Endothelial cell of umbilical vein (primary cell): ENCODE results near the gene RBM38. TPM values are rescaled to one million over a fixed set of nuclear protein-coding genes. Genes with fewer than 3 reads are reported as not detected.

ENCODE experiments used
- BruUV-seq: library from RNA; stranded (reverse); fragments of 400-500 nt; replicated peaks from 2 replicates; lab custom pipeline; 2021; lab: Mats Ljungman, UMichigan
- CTCF ChIA-PET: fragments of 300-600, 350-600 bp; sonication (Branson Sonifier 250); formaldehyde crosslinking; loops from one replicate; lab custom pipeline; 2021; ENCODE audit warnings: antibody characterized with exemption, inconsistent platforms; lab: Charles Lee
- POLR2A ChIA-PET: fragments of 300-600, 350-600 bp; sonication (Branson Sonifier 250); formaldehyde crosslinking; loops from one replicate; lab custom pipeline; 2021; ENCODE audit warnings: antibody characterized with exemption, inconsistent platforms; lab: Charles Lee
- DNase-seq: peaks from one replicate; pipeline ENCODE4 v3.0.0-alpha.2; 2011; ENCODE audit warnings: low read depth, low spot score
- FAIRE-seq: peaks from 2 replicates; lab custom pipeline; 2011; peaks lifted over from hg19 to GRCh38; lab: Jason Lieb, UNC
- H2AFZ ChIP-seq: 2 replicates; pipeline ENCODE4 v1.6.0; 2012; ENCODE audit warnings: low read depth, low read length, control low read depth, inconsistent platforms
- H3K27ac ChIP-seq: 2 replicates; pipeline ENCODE4 v1.5.1; 2011; ENCODE audit warnings: low read depth, mild to moderate bottlenecking, control low read depth, low read length, moderate library complexity; ENCODE audit not compliant: insufficient read depth
- H3K27me3 ChIP-seq, 2 experiments: 2 replicates each; pipeline versions ENCODE4 v1.6.0 to v1.6.1; 2011; ENCODE audit warnings: low read length in 2 of 2, mixed read lengths in 1 of 2; ENCODE audit not compliant: control insufficient read depth in 2 of 2, insufficient read depth in 2 of 2
- H3K36me3 ChIP-seq, 2 experiments: 2 replicates in 1 of 2; 3 replicates in 1 of 2; pipeline ENCODE4 v1.5.1; 2011; ENCODE audit warnings: low read length in 2 of 2, mild to moderate bottlenecking in 1 of 2, moderate library complexity in 1 of 2; ENCODE audit not compliant: control insufficient read depth in 2 of 2, insufficient read depth in 2 of 2; ENCODE audit errors: extremely low read depth in 1 of 2
- H3K4me1 ChIP-seq: 3 replicates; pipeline ENCODE4 v1.5.1; 2011; ENCODE audit warnings: mild to moderate bottlenecking, low read length; ENCODE audit not compliant: control insufficient read depth, insufficient read depth; ENCODE audit errors: extremely low read depth
- H3K4me2 ChIP-seq: 2 replicates; pipeline ENCODE4 v1.6.1; 2011; ENCODE audit warnings: low read length, control low read depth, mixed read lengths; ENCODE audit not compliant: insufficient read depth
- H3K4me3 ChIP-seq, 3 experiments: fragments of 200-600 bp in 1 of 3; sonication (generic), shearing (Covaris generic) in 1 of 3; replicated peaks in 1 of 3; 2 replicates each; pipeline ENCODE4 v1.5.1; 2011 to 2016; ENCODE audit warnings: control low read depth in 3 of 3, low read length in 3 of 3, mild to moderate bottlenecking in 2 of 3, inconsistent platforms in 1 of 3, low read depth in 1 of 3, moderate library complexity in 1 of 3; ENCODE audit not compliant: insufficient read depth in 1 of 3
- H3K79me2 ChIP-seq: 2 replicates; pipeline ENCODE4 v1.6.0; 2012; ENCODE audit warnings: low read length, inconsistent platforms; ENCODE audit not compliant: control insufficient read depth, insufficient read depth
- H3K9ac ChIP-seq: replicated peaks from 2 replicates; pipeline ENCODE3; 2011; ENCODE audit warnings: low read length, control low read depth; ENCODE audit not compliant: insufficient read depth; ENCODE audit errors: extremely low read depth
- H3K9me1 ChIP-seq: replicated peaks from 3 replicates; pipeline ENCODE4 v1.6.0; 2011; ENCODE audit warnings: mild to moderate bottlenecking, low read length; ENCODE audit not compliant: control insufficient read depth, insufficient read depth; ENCODE audit errors: extremely low read depth
- H3K9me3 ChIP-seq: replicated peaks from 2 replicates; pipeline ENCODE4 v1.5.1; 2012; ENCODE audit warnings: low read length, inconsistent platforms; ENCODE audit not compliant: control insufficient read depth, insufficient read depth
- H4K20me1 ChIP-seq: replicated peaks from 2 replicates; pipeline ENCODE3; 2011; ENCODE audit warnings: mild to moderate bottlenecking, low read length; ENCODE audit not compliant: control insufficient read depth, insufficient read depth; ENCODE audit errors: extremely low read depth
- CTCF ChIP-seq, 2 donors: IDR thresholded peaks; 1 replicate in 1 of 2; 2 replicates in 1 of 2; pipeline ENCODE4 v1.5.1; 2011; ENCODE audit warnings: low read length in 2 of 2, mild to moderate bottlenecking in 2 of 2, moderate library complexity in 2 of 2, control low read depth in 1 of 2, inconsistent platforms in 1 of 2, low read depth in 1 of 2; ENCODE audit not compliant: insufficient read depth in 1 of 2; ENCODE audit errors: extremely low read depth in 1 of 2
- EZH2 ChIP-seq: IDR thresholded peaks from 2 replicates; pipeline ENCODE4 v1.6.1; 2012; ENCODE audit warnings: borderline replicate concordance, low read depth, mild to moderate bottlenecking, moderate library complexity, low read length, inconsistent platforms; ENCODE audit not compliant: severe bottlenecking
- FOS ChIP-seq: IDR thresholded peaks from 2 replicates; pipeline ENCODE4 v1.6.1; 2011; ENCODE audit warnings: mild to moderate bottlenecking, low read length, moderate library complexity, borderline replicate concordance; ENCODE audit not compliant: insufficient read depth
- GATA2 ChIP-seq: IDR thresholded peaks from 2 replicates; pipeline ENCODE4 v1.7.0; 2011; ENCODE audit warnings: low read depth, mild to moderate bottlenecking, moderate library complexity, mixed read lengths, low read length; ENCODE audit not compliant: insufficient read length, insufficient read depth
- JUN ChIP-seq: IDR thresholded peaks from 2 replicates; pipeline ENCODE4 v1.6.1; 2011; ENCODE audit warnings: borderline replicate concordance, low read depth; ENCODE audit not compliant: insufficient read length, insufficient read depth
- MAX ChIP-seq: IDR thresholded peaks from 2 replicates; pipeline ENCODE4 v1.6.1; 2011; ENCODE audit not compliant: insufficient read depth, insufficient read length
- MYC ChIP-seq: IDR thresholded peaks from one replicate; pipeline ENCODE4 v1.6.1; 2011; ENCODE audit warnings: mild to moderate bottlenecking, low read depth, low read length
- POLR2A ChIP-seq: IDR thresholded peaks from 2 replicates; pipeline ENCODE4 v1.6.1; 2012; ENCODE audit warnings: low read depth, mild to moderate bottlenecking, control low read depth, low read length
- POLR2AphosphoS5 ChIP-seq: IDR thresholded peaks from 2 replicates; pipeline ENCODE4 v1.6.1; 2012; ENCODE audit warnings: low read depth, mild to moderate bottlenecking, control low read depth, low read length, moderate library complexity; ENCODE audit not compliant: insufficient read depth
- dilution Hi-C: fragments of 300-500 bp; cut with MboI; formaldehyde crosslinking; loops from one replicate; pipeline ENCODE4 v1.15.0; 2019; ENCODE audit warnings: low sequenced_read_pairs; ENCODE audit not compliant: extremely low pct_ligation_motif_present
- intact Hi-C: fragments of 100-400 bp; cut with micrococcal nuclease; formaldehyde crosslinking; loops from one replicate; pipeline ENCODE4 v1.10.0; 2022
- polyA plus RNA-seq, 4 experiments: library from polyadenylated mRNA; depleted of rRNA in 3 of 4; stranded (reverse) in 3 of 4; unstranded in 1 of 4; fragments of >200 nt; gene quantifications; 2 replicates each; pipeline versions ENCODE4 v1.2.1 to v1.2.3, GENCODE V29; 2011 to 2012; ENCODE audit warnings: missing spikeins in 1 of 4
- total RNA-seq: library from RNA; stranded (reverse); gene quantifications from 2 replicates; pipeline ENCODE4 v1.2.3, GENCODE V29; 2021

The RBM38 gene
- total and polyA plus RNA-seq, 2 donors (not counting 3 experiments of a cell fraction or from before 2014, with no cell fraction given) = 22.1 to 37.4 TPM

GRCh38 chr20:57400231-57400701 is 9.1 kb downstream of the RBM38 start:
- peaks cover 2% of the 10 kb centered on the region for H3K79me2 ChIP-seq
- no TSS peak for BruUV-seq
- no peak for DNase-seq
- no peaks in the 10 kb centered on the region for H3K27me3 ChIP-seq
- no peak overlapping the region for H3K9ac ChIP-seq
- H3K27ac ChIP-seq = no peak overlapping the region
- no peak overlapping the region for H2AFZ ChIP-seq
- ChIA-PET POLR2A (no interaction called here), CTCF (no interaction called here)
- no peaks in the 10 kb centered on the region for H3K9me1 ChIP-seq
- H3K9me3 ChIP-seq = no peaks in the 10 kb centered on the region
- no peak overlapping the region for H3K4me3 ChIP-seq
- intact Hi-C loops (no loop called here), dilution Hi-C loops (no loop called here)
- peaks cover 7% of the 10 kb centered on the region for H3K4me1 ChIP-seq
- H4K20me1 ChIP-seq = no peaks in the 10 kb centered on the region
- TF ChIP-seq POLR2A = no peak
- no peak for TF ChIP-seq FOS
- TF ChIP-seq POLR2AphosphoS5 = no peak
- no peak for TF ChIP-seq GATA2
- no peak for TF ChIP-seq MAX
- no peak for TF ChIP-seq CTCF (IDR thresholded peaks at IDR 0.05; ENCODE audit: extremely low read depth in 1 of 2, insufficient read depth in 1 of 2, low read depth in 1 of 2, low read length in 2 of 2)
- TF ChIP-seq JUN = no peak
- TF ChIP-seq EZH2 = no peak
- no peak for TF ChIP-seq MYC
- FAIRE-seq = no peak
- peaks cover 5 to 21% of the 10 kb centered on the region in 2 experiments for H3K36me3 ChIP-seq
- no peak overlapping the region for H3K4me2 ChIP-seq
